Measurements from ENCODE around the gene IFT81. TPM values are rescaled to one million over a fixed set of nuclear protein-coding genes. Genes with fewer than 3 reads are reported as not detected.

IFT81 gene
- total and polyA plus RNA-seq, 2 donors (not counting 3 experiments of a cell fraction or from before 2014, with no cell fraction given), result 2.4 to 9.8 TPM

GRCh38 chr12:110102255-110102654, 21.9 kb upstream of the IFT81 start:
- Histone ChIP-seq H2AFZ (ENCODE audit: low read depth, low read length) (no peak overlapping the region), H3K9me1 (replicated peaks; ENCODE audit: control insufficient read depth, extremely low read depth, insufficient read depth, low read length) (no peaks in the 10 kb centered on the region), H3K27ac (ENCODE audit: insufficient read depth, low read depth, low read length) (no peak overlapping the region), H3K79me2 (ENCODE audit: control insufficient read depth, insufficient read depth, low read length) (no peaks in the 10 kb centered on the region), H3K9me3 (replicated peaks; ENCODE audit: control insufficient read depth, insufficient read depth, low read length) (no peaks in the 10 kb centered on the region), H3K27me3 (ENCODE audit: control insufficient read depth in 2 of 2, insufficient read depth in 2 of 2, low read length in 2 of 2) (no peaks in the 10 kb centered on the region), H4K20me1 (replicated peaks; ENCODE audit: control insufficient read depth, extremely low read depth, insufficient read depth, low read length) (no peaks in the 10 kb centered on the region), H3K9ac (replicated peaks; ENCODE audit: extremely low read depth, insufficient read depth, low read length) (no peak overlapping the region), H3K36me3 (ENCODE audit: control insufficient read depth in 2 of 2, extremely low read depth in 1 of 2, insufficient read depth in 2 of 2, low read length in 2 of 2) (no peaks in the 10 kb centered on the region), H3K4me1 (ENCODE audit: control insufficient read depth, extremely low read depth, insufficient read depth, low read length) (no peaks in the 10 kb centered on the region), H3K4me2 (ENCODE audit: insufficient read depth, low read length) (no peak overlapping the region), H3K4me3 (replicated peaks in 1 of 3; ENCODE audit: insufficient read depth in 1 of 3, low read depth in 1 of 3, low read length in 3 of 3) (no peak overlapping the region)
- peak; percentile 35 to 47 for TF ChIP-seq CTCF (IDR thresholded peaks at IDR 0.05; ENCODE audit: extremely low read depth in 1 of 2, insufficient read depth in 1 of 2, low read depth in 1 of 2, low read length in 2 of 2)
- TF ChIP-seq MAX (IDR thresholded peaks at IDR 0.05; ENCODE audit: insufficient read depth, insufficient read length), result peak; percentile 72
- no peak for TF ChIP-seq FOS (IDR thresholded peaks at IDR 0.05; ENCODE audit: borderline replicate concordance, insufficient read depth, low read length)
- FAIRE-seq, result peak; percentile 15
- intact Hi-C loops (cut with micrococcal nuclease) (loop anchor here (5.0 kb wide), 2 partner anchors 235 to 250 kb away; no protein-coding TSS in a partner anchor), dilution Hi-C loops (cut with MboI; ENCODE audit: extremely low pct_ligation_motif_present, low sequenced_read_pairs) (no loop called here)
- ChIA-PET CTCF (interaction anchor here (0.6 to 4.8 kb wide), 21 partner anchors 10 to 786 kb away, joined by 3 to 78 read pairs (median 5); partner anchors contain the start of gene IFT81), POLR2A (no interaction called here)
- peak; percentile 65 for DNase-seq (ENCODE audit: low read depth, low spot score)
- BruUV-seq (replicated peaks), result no TSS peak

Measured in endothelial cell of umbilical vein (primary cell).